ENCODE data around the gene CALHM5.

DNA sequence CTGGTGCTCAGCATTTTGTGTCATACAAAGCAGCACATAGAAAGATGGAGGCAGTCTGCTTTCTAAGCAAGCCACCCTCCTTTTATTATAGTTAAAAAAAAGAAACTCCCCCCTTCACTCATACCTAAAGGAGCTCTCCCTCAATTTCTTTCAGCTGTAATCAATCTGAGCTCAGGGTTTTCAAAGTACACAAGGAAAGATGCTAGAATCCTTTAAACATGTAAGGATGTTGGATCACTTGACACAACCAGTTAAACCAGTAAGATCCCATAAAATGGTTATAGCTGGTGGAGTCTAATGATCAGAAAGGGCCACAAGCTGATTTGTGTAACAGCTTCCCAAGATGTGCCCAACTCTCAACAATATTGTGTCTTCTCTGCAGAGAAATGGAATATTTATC lies 42.0 kb downstream of the CALHM5 start, which contains the start of gene CALHM4:
- TF ChIP-seq, protein P1, sequence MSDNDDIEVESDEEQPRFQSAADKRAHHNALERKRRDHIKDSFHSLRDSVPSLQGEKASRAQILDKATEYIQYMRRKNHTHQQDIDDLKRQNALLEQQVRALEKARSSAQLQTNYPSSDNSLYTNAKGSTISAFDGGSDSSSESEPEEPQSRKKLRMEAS (IDR thresholded peaks at IDR 0.05), result no peak
- TF ChIP-seq JUNB (IDR thresholded peaks at IDR 0.05) (no peak), CHD2 (IDR thresholded peaks at IDR 0.05; ENCODE audit: low read length, partially characterized antibody) (no peak)

Data from A549 (cell line).